ENCODE data around the gene SDK1.
"Not testable (repeated sequence)": the region's sequence is repeated elsewhere in the genome, so short reads cannot be mapped to it uniquely, and the experiment has no call there.

The SDK1 gene

DNA sequence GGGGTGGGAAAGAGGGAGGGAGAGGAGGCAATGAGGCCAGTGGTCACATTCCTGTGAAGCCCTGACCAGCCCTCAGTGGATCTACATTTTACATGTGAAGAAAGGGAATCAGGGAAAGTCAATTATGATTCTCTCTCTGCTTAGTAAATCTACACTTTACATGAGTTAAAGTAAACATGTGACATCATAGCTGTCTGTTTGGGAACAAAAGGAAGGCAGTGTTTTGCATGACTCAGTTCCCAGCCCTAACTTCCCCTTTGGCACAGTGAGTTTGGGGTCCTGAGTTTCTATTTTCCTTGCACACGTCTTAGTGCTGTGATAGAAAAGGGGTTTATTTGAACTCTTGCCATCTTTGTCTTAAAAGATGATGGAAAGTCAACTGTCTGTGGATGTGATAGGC, 615.1 kb downstream of the SDK1 start:
- DNase-seq (ENCODE audit: low spot score), result no peak

DNA sequence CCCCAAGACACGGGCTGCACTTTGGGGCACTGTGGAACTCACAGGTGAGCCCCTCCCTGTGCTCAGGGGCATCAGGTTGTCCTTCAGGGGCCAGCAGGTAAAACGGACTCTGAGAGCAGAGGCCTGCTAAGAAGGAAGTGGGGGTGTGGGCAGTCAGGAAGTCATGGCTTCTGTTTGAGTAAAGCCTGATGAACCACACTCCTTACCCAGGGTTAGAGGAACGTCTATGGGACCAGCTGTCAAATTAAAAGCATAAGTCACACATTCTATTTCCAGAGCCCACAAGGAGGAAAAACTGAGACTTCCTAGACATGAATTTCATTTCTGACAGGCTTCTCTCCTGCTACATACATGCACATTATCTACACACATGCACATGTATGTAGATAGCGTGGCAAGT, 616.4 kb downstream of the SDK1 start:
- DNase-seq (ENCODE audit: low spot score), result no peak

DNA sequence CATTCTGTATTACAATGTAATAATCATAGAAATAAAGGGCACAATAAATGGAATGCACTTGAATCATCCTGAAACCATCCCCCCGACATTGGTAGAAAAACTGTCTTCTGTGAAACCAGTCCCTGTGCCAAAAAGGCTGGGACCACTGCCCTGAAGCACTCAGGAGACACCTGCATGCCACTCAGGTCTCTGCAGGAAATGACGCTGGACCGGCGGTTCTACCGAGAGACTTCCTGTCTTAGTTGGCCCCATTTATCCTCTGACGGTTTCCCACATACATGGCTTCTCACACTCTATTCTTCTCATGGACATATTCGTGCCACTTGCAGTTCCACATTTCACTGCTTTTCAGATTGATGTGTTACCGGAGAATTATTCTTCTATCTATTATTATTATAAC, 617.5 kb downstream of the SDK1 start:
- DNase-seq (ENCODE audit: low spot score), result no peak

- DNase-seq (ENCODE audit: low spot score), result peak; percentile 27
Observed at GRCh38 chr7:3922175-3922635, 621.2 kb downstream of the SDK1 start.

GRCh38 chr7:3923307-3923918, 622.4 kb downstream of the SDK1 start:
- DNase-seq (ENCODE audit: low spot score), result no peak

DNA sequence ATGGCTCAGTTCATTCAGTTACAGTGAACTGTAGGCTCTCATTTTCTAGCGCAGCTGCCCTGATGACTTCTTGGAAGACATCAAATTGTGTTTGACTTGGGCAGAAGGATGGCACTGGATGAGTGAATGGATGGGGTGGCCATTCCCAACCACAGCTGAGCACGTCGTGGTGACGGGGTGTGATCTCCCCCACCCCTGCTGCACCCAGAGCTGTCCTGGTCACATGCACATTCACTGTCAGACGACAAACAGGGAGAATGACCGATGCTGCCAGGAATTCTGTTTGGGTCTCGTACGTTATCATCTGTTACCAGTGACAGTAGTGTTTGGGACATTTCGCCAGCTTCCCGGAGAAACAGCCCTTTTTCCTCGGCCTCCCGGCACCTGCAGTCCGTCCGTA, 623.2 kb downstream of the SDK1 start:
- no peak for DNase-seq (ENCODE audit: low spot score)

DNA sequence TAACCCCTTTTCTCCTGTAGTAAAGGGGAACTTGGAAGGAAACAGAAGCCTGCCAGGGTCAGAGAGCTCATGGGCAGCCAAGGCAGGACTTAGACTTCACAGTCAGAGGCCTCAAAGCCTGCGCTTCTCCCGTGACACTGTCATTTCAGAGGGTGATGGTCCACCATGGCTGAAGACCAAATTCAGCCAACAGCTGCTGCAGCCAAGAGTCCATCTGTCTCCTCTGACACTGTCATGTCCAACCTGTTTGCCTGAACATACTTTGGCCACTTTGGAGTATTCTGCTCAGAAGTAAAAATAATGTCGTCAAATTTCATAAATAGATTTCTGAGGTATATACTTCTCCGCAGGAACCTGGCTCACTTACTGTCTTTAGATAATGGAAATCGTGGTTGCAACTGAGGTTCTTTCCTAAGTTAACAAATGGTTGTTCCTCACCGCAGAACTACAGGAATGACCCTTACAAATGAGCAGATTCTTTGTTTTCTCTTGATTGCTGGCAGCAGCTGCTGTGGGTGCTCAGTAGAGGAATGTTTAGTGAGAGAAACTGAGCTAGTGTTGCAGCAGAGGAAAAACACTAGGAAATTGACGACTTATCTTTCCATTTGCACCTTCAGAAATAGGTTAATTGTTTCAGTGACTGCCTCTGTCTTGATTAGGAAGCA, 626.5 kb downstream of the SDK1 start:
- DNase-seq (ENCODE audit: low spot score), result no peak

DNA sequence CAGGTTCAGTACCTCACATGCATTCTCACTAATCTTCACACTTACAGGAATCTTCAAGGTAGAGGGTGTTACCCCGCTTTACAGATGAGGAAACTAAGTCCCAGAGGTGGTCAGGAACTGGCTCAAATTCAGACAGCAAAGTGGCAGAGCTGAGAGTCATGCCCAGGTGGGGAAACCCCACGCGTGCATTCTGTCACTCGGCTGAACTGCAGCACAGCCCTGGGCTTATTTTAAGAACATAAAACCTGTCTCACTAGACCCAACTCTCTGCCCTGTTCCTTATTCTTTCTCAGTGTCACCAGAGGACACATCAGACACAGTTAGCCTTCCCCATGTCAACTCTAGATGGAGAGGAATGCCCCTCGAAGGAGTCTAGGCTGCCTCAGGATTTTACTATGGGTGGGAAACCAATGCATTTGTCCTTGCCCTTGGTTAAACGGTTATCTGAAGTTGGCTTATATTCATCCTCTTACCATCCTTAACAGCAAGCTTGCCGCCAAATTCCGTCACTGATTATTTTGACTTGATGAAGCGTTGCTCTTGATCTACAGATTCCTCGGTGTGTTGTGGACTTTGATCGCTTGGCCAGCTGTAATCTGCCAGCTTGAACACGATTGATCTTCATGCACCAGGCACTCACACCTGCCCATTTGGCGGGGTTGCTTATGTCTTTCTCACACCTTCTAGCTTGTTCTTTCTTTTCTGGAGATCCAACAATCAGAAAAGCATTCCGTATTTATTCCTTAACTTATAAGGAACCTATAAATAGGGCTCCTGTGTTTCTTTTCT, 627.9 kb downstream of the SDK1 start:
- no peak for DNase-seq (ENCODE audit: low spot score)

DNA sequence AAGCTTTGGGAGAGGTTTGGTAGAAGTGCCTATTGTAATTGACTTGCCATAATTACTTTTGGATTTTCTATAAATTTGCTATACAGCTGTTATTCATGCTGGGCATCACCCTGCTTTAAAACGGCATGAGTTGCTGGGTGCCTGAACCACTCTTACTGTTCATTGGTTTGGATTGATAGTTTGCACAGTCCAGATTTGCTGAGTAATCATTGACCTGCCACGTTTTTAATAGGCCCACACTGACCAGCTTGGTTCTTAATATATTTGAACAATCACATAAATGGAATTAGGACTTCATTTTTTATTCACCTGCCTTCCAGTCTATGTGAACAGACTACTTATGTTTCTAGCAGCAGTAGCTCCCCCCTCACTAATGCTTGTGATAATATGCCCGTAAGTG, 630.8 kb downstream of the SDK1 start:
- DNase-seq (ENCODE audit: low spot score), result no peak

DNA sequence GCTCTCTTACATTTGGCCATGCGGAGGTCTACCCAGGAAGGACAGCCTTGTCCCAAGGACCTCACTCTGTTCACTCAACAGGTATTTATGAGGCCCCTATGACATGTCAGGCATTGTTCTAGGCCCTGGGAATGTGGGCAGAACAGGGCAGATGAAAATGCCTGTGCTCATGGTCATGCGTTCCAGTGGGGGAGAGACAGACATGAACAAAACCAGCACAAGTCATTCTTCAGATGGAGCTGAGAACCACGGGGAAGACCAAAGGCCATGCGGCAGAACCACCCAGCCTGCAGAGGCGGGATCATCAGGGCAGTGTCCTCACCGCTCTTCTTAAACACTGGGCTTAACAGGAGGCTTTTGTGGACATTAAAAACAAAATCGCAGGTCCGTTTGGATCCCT, 636.1 kb downstream of the SDK1 start:
- DNase-seq (ENCODE audit: low spot score), result no peak

- no peak for DNase-seq (ENCODE audit: low spot score)
Observed at GRCh38 chr7:3937605-3938004, 636.6 kb downstream of the SDK1 start.

DNA sequence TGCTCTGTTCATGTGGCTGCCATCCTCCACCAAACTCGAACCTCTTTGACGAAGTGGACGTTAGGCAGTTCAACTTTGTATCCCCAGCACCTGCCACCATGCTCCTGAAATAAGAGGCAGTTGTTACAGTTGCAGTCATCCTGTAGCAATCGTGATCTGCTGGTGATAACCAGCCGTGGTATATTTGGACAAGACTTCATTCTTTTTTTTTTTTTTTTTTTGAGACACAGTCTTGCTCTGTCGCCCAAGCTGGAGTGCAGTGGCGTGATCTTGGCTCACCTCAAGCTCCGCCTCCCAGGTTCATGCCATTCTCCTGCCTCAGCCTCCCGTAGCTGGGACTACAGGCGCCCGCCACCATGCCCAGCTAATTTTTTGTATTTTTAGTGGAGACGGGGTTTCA, 640.7 kb downstream of the SDK1 start:
- DNase-seq (ENCODE audit: low spot score), result not testable (repeated sequence)

GRCh38 chr7:3942276-3942675, 641.2 kb downstream of the SDK1 start:
- DNase-seq (ENCODE audit: low spot score), result no peak

DNA sequence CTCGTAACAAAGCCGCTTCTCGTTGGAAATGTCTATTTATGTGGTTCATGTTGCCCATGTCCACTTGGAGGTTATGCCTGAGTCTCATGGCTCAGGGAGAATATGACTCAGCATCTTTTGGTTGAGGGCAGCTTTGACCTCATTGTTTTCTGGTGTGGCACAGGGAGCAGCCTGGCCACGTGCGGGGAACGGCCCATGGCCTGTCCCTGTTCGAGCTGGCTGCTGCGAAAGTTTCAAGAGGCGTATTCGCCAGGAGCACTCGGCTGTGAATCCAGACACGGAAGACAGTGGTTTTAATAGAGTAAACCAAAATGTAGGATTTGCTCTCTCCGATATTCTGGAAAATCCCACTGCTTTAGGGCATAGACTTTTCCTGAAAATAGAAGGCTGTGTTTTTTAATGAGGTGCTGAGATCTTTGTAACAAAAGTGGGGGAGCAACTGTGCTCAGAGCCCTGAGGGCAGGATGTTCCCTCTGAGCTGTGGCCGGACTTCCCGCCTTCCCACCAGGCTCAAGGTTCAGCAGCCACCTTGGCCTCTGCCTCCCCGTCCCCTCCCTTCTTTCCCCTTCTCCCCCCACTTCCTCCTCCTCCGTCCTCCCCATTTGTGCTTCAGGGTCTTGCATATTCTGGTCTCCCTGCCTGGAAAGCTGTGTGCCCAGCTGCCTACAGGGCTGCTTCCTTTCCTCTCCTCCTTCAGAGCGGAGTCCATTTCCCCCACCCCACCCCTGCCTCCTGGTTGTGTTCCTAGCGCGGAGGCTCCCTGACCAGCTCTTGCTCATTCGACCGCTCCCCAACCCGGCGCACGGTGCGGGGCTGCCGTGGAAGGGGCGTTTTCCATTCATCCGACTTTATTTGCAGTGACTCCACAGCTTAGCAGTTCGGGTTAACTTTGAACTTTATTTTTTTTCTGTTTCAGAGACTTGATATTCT, 642.0 kb downstream of the SDK1 start:
- DNase-seq (ENCODE audit: low spot score), result no peak

DNA sequence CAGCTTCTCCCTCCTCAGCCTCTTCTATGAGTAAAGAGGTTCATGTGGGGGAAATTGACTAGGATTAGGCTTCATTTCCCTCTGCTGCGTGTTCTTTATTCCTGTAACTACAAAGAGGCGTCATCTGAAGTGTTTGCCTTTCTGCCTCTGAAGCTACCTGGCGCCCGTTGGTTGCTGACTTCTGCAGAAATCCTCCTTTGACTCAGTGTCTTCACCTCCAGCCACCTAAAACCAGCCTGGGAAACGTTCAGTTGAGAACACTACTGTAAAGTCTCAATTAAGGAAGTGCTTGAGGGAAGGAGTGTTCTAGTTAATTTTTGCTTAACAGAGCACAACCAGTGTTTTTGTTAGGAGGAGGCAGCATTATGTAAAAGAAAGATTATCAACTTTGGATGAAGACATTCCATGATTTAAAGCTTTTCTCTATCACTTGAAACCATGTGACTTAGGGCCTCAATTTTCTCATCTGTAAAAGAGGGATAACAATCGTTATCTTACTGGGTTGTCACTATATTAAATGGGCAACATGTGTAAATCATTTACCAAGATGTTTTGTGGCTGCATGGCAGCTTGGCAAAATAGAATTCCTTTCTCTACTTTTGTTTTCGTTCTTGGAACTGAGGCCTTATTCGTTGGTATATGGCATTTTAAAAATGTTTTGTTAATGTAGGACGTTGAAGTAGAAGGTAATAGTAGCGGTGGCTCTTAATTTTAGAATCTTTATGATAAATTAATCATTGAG, 642.9 kb downstream of the SDK1 start:
- no peak for DNase-seq (ENCODE audit: low spot score)

- DNase-seq (ENCODE audit: low spot score), result no peak
Observed at GRCh38 chr7:3949242-3949640, 648.2 kb downstream of the SDK1 start.

GRCh38 chr7:3950249-3950648, 649.2 kb downstream of the SDK1 start:
- DNase-seq (ENCODE audit: low spot score), result no peak

- no peak for DNase-seq (ENCODE audit: low spot score)
Observed at GRCh38 chr7:3951316-3952055, 650.4 kb downstream of the SDK1 start.

DNA sequence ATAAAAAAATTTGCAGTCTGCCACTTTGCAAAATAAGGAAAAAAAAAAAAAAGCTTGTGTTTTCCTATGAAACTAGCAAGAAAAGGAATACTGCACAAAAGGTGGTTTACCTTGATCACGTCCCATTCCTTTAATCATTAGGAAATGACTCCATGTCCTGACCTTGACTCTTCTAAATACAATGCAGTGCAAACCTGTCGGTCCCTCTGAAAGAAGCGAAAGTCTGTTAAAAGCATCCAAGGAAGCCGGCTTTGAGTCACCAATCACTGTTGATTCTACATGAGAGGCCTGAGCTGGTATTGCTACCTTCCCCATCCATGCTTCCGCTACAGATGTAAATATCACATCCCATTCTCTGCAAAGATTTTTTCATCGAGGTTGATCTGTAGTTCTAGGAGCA, 652.1 kb downstream of the SDK1 start:
- no peak for DNase-seq (ENCODE audit: low spot score)

DNA sequence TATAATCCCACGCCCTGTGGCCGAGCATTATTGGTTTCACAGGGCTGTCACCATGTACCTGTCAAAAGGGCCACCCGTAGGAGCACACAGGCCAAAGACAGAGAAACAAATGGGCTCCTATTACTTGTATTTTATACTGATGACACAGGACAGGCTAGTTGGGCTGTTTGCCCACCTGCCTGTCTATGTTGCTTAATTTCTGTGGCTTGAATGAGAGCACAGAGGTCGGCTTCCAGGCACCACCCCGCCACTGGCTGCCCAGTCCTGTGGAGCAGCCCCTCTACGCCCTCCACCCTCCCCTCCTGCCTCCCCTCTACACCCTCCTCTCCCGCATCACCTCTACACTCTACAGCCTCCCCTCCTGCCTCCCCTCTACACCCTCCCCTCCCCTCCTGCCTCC, 652.9 kb downstream of the SDK1 start:
- no peak for DNase-seq (ENCODE audit: low spot score)

- no peak for DNase-seq (ENCODE audit: low spot score)
Observed at GRCh38 chr7:3955026-3955425, 654.0 kb downstream of the SDK1 start.

All from GM03348 (cell line).